Right lobe of liver (tissue), 6 donors: ENCODE data around the gene ODC1. TPM values are rescaled to one million over a fixed set of nuclear protein-coding genes. Genes with fewer than 3 reads are reported as not detected.
A peak's percentile ranks its signal among the peaks of the same experiment; 100 is the strongest.

ENCODE experiments used
- ATAC-seq, 4 donors: fragments of 200-7000 bp; cut with Tn5 transposase; one replicate each; pipeline ENCODE4 v1.9.1; 2020; ENCODE audit warnings: mild to moderate bottlenecking in 4 of 4, moderate library complexity in 4 of 4
- DNase-seq, 3 donors: peaks; one replicate each; pipeline ENCODE4 v3.0.0-alpha.2; 2020
- H3K27ac ChIP-seq, 3 donors: fragments of 200-600 bp; one replicate each; pipeline ENCODE4 v1.8.0; 2022
- H3K27me3 ChIP-seq, 2 donors: fragments of 200-600 bp; one replicate each; pipeline ENCODE4 v1.8.0; 2022
- H3K36me3 ChIP-seq, 4 donors: fragments of 200-600 bp; sonication (generic) in 1 of 4; one replicate each; pipeline versions ENCODE4 v1.5.1 to v1.8.0; 2017 to 2022; ENCODE audit warnings: control low read depth in 1 of 4
- H3K4me1 ChIP-seq, 4 donors: fragments of 200-600 bp; sonication (generic) in 1 of 4; one replicate each; pipeline versions ENCODE4 v1.5.1 to v1.8.0; 2017 to 2022; ENCODE audit warnings: control low read depth in 1 of 4
- H3K4me3 ChIP-seq, 3 donors: fragments of 200-600 bp; one replicate each; pipeline ENCODE4 v1.8.0; 2022
- H3K9me3 ChIP-seq, 4 donors: fragments of 200-600 bp; sonication (generic) in 1 of 4; one replicate each; pipeline versions ENCODE4 v1.5.1 to v1.8.0; 2017 to 2022; ENCODE audit warnings: control low read depth in 1 of 4
- CTCF ChIP-seq, 4 donors: fragments of 200-600 bp in 3 of 4; fragments of 450-650 bp in 1 of 4; IDR thresholded peaks; one replicate each; pipeline versions ENCODE4 v1.5.1 to v1.8.0; 2016 to 2022; ENCODE audit warnings: antibody characterized with exemption in 4 of 4, mild to moderate bottlenecking in 2 of 4
- POLR2A ChIP-seq: fragments of 450-650 bp; IDR thresholded peaks from one replicate; pipeline ENCODE4 v1.6.1; 2017; ENCODE audit warnings: antibody characterized with exemption, mild to moderate bottlenecking
- WGBS: methylation state at CpG from one replicate; pipeline ENCODE4 v1.1.6; 2018; ENCODE audit warnings: low coverage, low lambda C conversion rate; ENCODE audit not compliant: insufficient coverage; ENCODE audit errors: missing lambda C conversion rate; 5-methylcytosine and 5-hydroxymethylcytosine counted together
- intact Hi-C, 2 donors: fragments of 100-400 bp; cut with DNase I; formaldehyde crosslinking; loops; one replicate each; pipeline versions ENCODE4 v1.11.2 to v1.14.1; 2022
- total RNA-seq, 6 experiments: library from RNA; depleted of rRNA in 2 of 6; stranded (reverse); fragments of >200 nt in 2 of 6; fragmentation: NEBNext Ultra II Directional in 3 of 6; extraction: Animal tissue kit (Norgen Biotek cat#: 25700) in 3 of 6; gene quantifications; one replicate each; pipeline versions ENCODE4 v1.1.0 to v1.2.4, GENCODE V29; 2016 to 2023
- donor health status: DM: no; HTN: yes; CAD: no.
- donor health status: DM: no; HTN: no; CAD: no.
- donor health status: DM: no; HTN: no; CAD: no.
- donor health status: DM: no; HTN: yes; CAD: no.
- donor health status: DM: no; HTN: yes; CAD: no.

The ODC1 gene
- total RNA-seq, 6 experiments from 2014 or later: 14.4 to 197 (median 28.6) TPM

GRCh38 chr2:10433264-10433946 is 14.7 kb downstream of the ODC1 start:
- Histone ChIP-seq H3K4me1 (peaks cover 0 to 6% (median 0%) of the 10 kb centered on the region in 4 donors), H3K9me3 (no peaks in the 10 kb centered on the region), H3K27me3 (no peaks in the 10 kb centered on the region), H3K36me3 (no peaks in the 10 kb centered on the region), H3K4me3 (no peak overlapping the region), H3K27ac (no peak overlapping the region)
- intact Hi-C loops: loop anchor here (5.0 to 10.0 kb wide), 3 partner anchors 231 to 361 kb away; partner anchors contain the start of gene RRM2 (in 1 of the 2)
- WGBS: 91% methylated on average over 6 of the region's 10 CpGs
- ATAC-seq (no peak), DNase-seq (no peak)
- TF ChIP-seq CTCF (IDR thresholded peaks at IDR 0.05): no peak
- TF ChIP-seq POLR2A: no peak

GRCh38 chr2:10432311-10433181 is 15.6 kb downstream of the ODC1 start:
- no peak for TF ChIP-seq CTCF (IDR thresholded peaks at IDR 0.05)
- no peak for TF ChIP-seq POLR2A
- no peaks in the 10 kb centered on the region for H3K36me3 ChIP-seq
- no peaks in the 10 kb centered on the region for H3K27me3 ChIP-seq
- no peak overlapping the region for H3K27ac ChIP-seq
- ATAC-seq: peak; percentile 10 to 46 (median 20)
- 11% methylated on average over 19 of the region's 49 CpGs for WGBS
- H3K9me3 ChIP-seq: no peaks in the 10 kb centered on the region
- peak overlapping the region in 1 of 3 donors; percentile 42 for H3K4me3 ChIP-seq
- no peak for DNase-seq
- intact Hi-C loops: loop anchor here (5.0 to 10.0 kb wide), 3 partner anchors 232 to 360 kb away; partner anchors contain the start of gene RRM2 (in 1 of the 2)
- H3K4me1 ChIP-seq: peaks cover 0 to 6% (median 0%) of the 10 kb centered on the region in 4 donors

- H3K4me3 ChIP-seq: no peak overlapping the region
- peaks cover 0 to 2% (median 0%) of the 10 kb centered on the region in 4 donors for H3K36me3 ChIP-seq
- H3K4me1 ChIP-seq: peaks cover 0 to 6% (median 0%) of the 10 kb centered on the region in 4 donors
- H3K9me3 ChIP-seq: no peaks in the 10 kb centered on the region
- WGBS: 60% methylated on average over 3 of the region's 16 CpGs
- no peak for DNase-seq
- intact Hi-C loops: loop anchor here (5.0 to 10.0 kb wide), 3 partner anchors 233 to 359 kb away; partner anchors contain the start of gene RRM2 (in 1 of the 2)
- ATAC-seq: no peak
- no peaks in the 10 kb centered on the region for H3K27me3 ChIP-seq
- H3K27ac ChIP-seq: no peak overlapping the region
- TF ChIP-seq CTCF (IDR thresholded peaks at IDR 0.05) (no peak), POLR2A (no peak)
Measured at GRCh38 chr2:10431797-10432196, 16.3 kb downstream of the ODC1 start.

GRCh38 chr2:10430886-10431622 is 17.1 kb downstream of the ODC1 start:
- intact Hi-C loops: loop anchor here (5.0 to 10.0 kb wide), 3 partner anchors 234 to 359 kb away; partner anchors contain the start of gene RRM2 (in 1 of the 2)
- no peak overlapping the region for H3K27ac ChIP-seq
- peaks cover 0 to 6% (median 0%) of the 10 kb centered on the region in 4 donors for H3K4me1 ChIP-seq
- DNase-seq (no peak), ATAC-seq (no peak)
- H3K36me3 ChIP-seq: peaks cover 0 to 2% (median 0%) of the 10 kb centered on the region in 4 donors
- H3K27me3 ChIP-seq: no peaks in the 10 kb centered on the region
- WGBS: 70% methylated on average over 8 of the region's 8 CpGs
- no peak overlapping the region for H3K4me3 ChIP-seq
- no peak for TF ChIP-seq POLR2A
- no peak for TF ChIP-seq CTCF (IDR thresholded peaks at IDR 0.05)
- no peaks in the 10 kb centered on the region for H3K9me3 ChIP-seq
